ENCODE data around the gene DLG1. TPM values are rescaled to one million over a fixed set of nuclear protein-coding genes. Genes with fewer than 3 reads are reported as not detected.
A peak's percentile ranks its signal among the peaks of the same experiment; 100 is the strongest.

Gene DLG1
- total RNA-seq, 2 experiments from 2014 or later, result 48.9 to 95.1 TPM

DNA sequence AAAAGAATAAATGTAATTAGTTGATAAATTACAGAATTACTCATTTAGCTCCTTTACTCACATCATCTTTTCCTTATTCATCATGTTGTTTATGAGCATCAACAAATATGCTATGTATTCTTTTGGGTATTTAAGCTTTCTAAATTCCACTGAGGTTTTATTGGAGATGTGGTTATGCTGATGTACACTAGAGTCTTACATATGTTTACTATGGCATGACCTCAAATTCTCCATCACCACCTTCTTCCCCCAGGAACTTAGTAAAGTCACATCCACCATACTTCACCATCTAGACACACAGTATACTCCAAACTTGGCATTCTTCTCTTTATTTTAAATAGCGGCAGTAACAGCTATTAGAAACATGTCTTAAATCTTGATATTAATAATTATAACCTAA lies 194.6 kb downstream of the DLG1 start:
- Histone ChIP-seq H3K9me2 (ENCODE audit: insufficient read depth, low read length) (no peaks in the 10 kb centered on the region), H3K79me2 (ENCODE audit: insufficient read depth, low read depth, low read length) (no peaks in the 10 kb centered on the region), H4K20me1 (ENCODE audit: insufficient read depth, low read length) (no peaks in the 10 kb centered on the region), H3K4me1 (ENCODE audit: insufficient read depth, low read length, poor library complexity, severe bottlenecking) (no peaks in the 10 kb centered on the region), H2AFZ (ENCODE audit: low read length) (no peak overlapping the region), H3K9me3 (ENCODE audit: low read length) (peaks cover 6% of the 10 kb centered on the region; the same call in 1 of the 2 replicates), H3K36me3 (ENCODE audit: insufficient read depth, low read length) (peaks cover 45% of the 10 kb centered on the region), H3K4me2 (ENCODE audit: low read length) (no peak overlapping the region), H3K27ac (ENCODE audit: low read depth, low read length, poor library complexity, severe bottlenecking) (no peak overlapping the region), H3K4me3 (ENCODE audit: low read depth, low read length, poor library complexity, severe bottlenecking) (no peak overlapping the region)
- DNase-seq (ENCODE audit: low spot score), result no peak
- TF ChIP-seq CTCF (conservative IDR thresholded peaks at IDR 0.05; ENCODE audit: low read length) (no peak), EZH2phosphoT487 (IDR thresholded peaks at IDR 0.05; ENCODE audit: borderline replicate concordance, low read depth, low read length) (no peak)
- intact Hi-C loops (cut with micrococcal nuclease; ENCODE audit: unreplicated experiment), result no loop called here
- no TSS peak for BruUV-seq (replicated peaks)
- CTCF ChIA-PET (ENCODE audit: unreplicated experiment), result no interaction called here
- POLR2A ChIA-PET, result interaction anchor here (0.7 to 3.4 kb wide), 6 partner anchors 9 to 48 kb away, joined by 3 to 12 read pairs (median 4); no protein-coding TSS in a partner anchor

DNA sequence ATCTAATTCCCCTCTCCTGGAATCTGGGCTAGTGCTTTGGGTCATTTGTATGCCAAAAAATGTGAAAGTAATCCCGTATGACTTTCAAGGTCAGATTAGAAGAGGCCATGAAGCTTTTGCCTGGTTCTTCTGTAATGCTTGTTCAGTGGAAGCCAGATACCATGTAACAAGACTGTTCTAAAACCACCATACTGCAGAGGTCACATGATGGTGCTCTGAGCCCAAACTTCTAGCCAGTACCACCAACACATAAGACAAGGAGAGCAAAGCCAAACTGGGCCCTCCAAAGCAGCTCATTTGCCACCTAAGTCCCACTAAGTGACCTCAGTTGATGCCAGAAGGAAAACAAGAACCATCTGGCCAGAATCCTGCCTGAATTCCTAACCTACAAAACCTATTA lies 204.5 kb downstream of the DLG1 start:
- H3K4me1 ChIP-seq (ENCODE audit: insufficient read depth, low read length, poor library complexity, severe bottlenecking), result peaks cover 4% of the 10 kb centered on the region
- POLR2A ChIA-PET, result interaction anchor here (0.9 kb wide), 1 partner anchor 12 kb away, joined by 3 read pairs; no protein-coding TSS in a partner anchor
- no peaks in the 10 kb centered on the region for H3K79me2 ChIP-seq (ENCODE audit: insufficient read depth, low read depth, low read length)
- H4K20me1 ChIP-seq (ENCODE audit: insufficient read depth, low read length), result no peaks in the 10 kb centered on the region
- H3K36me3 ChIP-seq (ENCODE audit: insufficient read depth, low read length), result peaks cover 11% of the 10 kb centered on the region; the same call in 1 of the 2 replicates
- CTCF ChIA-PET (ENCODE audit: unreplicated experiment), result no interaction called here
- H2AFZ ChIP-seq (ENCODE audit: low read length), result no peak overlapping the region
- no peaks in the 10 kb centered on the region for H3K9me3 ChIP-seq (ENCODE audit: low read length)
- intact Hi-C loops (cut with micrococcal nuclease; ENCODE audit: unreplicated experiment), result no loop called here
- no peak for TF ChIP-seq EZH2phosphoT487 (IDR thresholded peaks at IDR 0.05; ENCODE audit: borderline replicate concordance, low read depth, low read length)
- no peak for TF ChIP-seq CTCF (conservative IDR thresholded peaks at IDR 0.05; ENCODE audit: low read length)
- no peak overlapping the region for H3K27ac ChIP-seq (ENCODE audit: low read depth, low read length, poor library complexity, severe bottlenecking)
- H3K4me2 ChIP-seq (ENCODE audit: low read length), result no peak overlapping the region
- no peaks in the 10 kb centered on the region for H3K9me2 ChIP-seq (ENCODE audit: insufficient read depth, low read length)
- no peak overlapping the region for H3K4me3 ChIP-seq (ENCODE audit: low read depth, low read length, poor library complexity, severe bottlenecking)
- no peak for DNase-seq (ENCODE audit: low spot score)
- BruUV-seq (replicated peaks), result no TSS peak

DNA sequence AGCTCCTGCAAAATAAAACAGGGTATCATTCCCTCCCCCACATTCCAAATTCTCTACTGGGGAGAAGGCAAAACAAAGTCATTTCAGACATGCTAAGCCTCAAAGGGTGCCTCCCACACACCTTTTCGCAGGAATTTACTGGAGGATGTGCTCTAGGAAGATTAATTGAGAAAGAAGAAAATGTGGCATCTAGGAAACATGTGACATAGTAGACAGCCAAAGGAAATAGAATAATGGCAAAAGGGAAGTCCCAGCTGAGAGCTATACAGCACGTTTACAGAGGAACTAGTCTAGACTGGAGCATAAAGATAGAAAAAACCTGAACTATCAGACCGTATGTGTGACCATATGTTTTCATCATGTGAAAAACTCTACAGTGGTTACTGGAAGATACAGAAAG lies 210.0 kb downstream of the DLG1 start:
- H3K4me2 ChIP-seq (ENCODE audit: low read length), result peak overlapping the region; percentile 8; the same call in 1 of the 2 replicates
- intact Hi-C loops (cut with micrococcal nuclease; ENCODE audit: unreplicated experiment), result no loop called here
- no peak overlapping the region for H3K27ac ChIP-seq (ENCODE audit: low read depth, low read length, poor library complexity, severe bottlenecking)
- ChIA-PET CTCF (ENCODE audit: unreplicated experiment) (no interaction called here), POLR2A (interaction anchor here (0.6 to 1.4 kb wide), 5 partner anchors 10 to 853 kb away, joined by 3 to 4 read pairs (median 3); no protein-coding TSS in a partner anchor)
- H3K79me2 ChIP-seq (ENCODE audit: insufficient read depth, low read depth, low read length), result no peaks in the 10 kb centered on the region
- H2AFZ ChIP-seq (ENCODE audit: low read length), result no peak overlapping the region
- no peaks in the 10 kb centered on the region for H3K9me3 ChIP-seq (ENCODE audit: low read length)
- H4K20me1 ChIP-seq (ENCODE audit: insufficient read depth, low read length), result no peaks in the 10 kb centered on the region
- H3K4me3 ChIP-seq (ENCODE audit: low read depth, low read length, poor library complexity, severe bottlenecking), result no peak overlapping the region
- TF ChIP-seq CTCF (conservative IDR thresholded peaks at IDR 0.05; ENCODE audit: low read length), result no peak
- TF ChIP-seq EZH2phosphoT487 (IDR thresholded peaks at IDR 0.05; ENCODE audit: borderline replicate concordance, low read depth, low read length), result no peak
- peak; percentile 4 for DNase-seq (ENCODE audit: low spot score)
- H3K36me3 ChIP-seq (ENCODE audit: insufficient read depth, low read length), result peaks cover 17% of the 10 kb centered on the region
- H3K9me2 ChIP-seq (ENCODE audit: insufficient read depth, low read length), result no peaks in the 10 kb centered on the region
- no TSS peak for BruUV-seq (replicated peaks)
- H3K4me1 ChIP-seq (ENCODE audit: insufficient read depth, low read length, poor library complexity, severe bottlenecking), result peaks cover 7% of the 10 kb centered on the region
